HPDE6-E6E7 (cell line): ENCODE data around the gene SLC51A.
"Not testable (repeated sequence)": the region's sequence is repeated elsewhere in the genome, so short reads cannot be mapped to it uniquely, and the experiment has no call there.

Source experiments
- DNase-seq: peaks from one replicate; pipeline ENCODE4 v3.0.0; 2011; ENCODE audit warnings: missing footprints; ENCODE audit errors: extremely low spot score

Gene SLC51A

GRCh38 chr3:196216089-196216564, at the start of gene SLC51A:
SLC51A (plus strand) TSS chr3:196216534; CDS start chr3:196216713, 179 bp downstream.
- DNase-seq, result no peak

GRCh38 chr3:196166741-196167140, 49.6 kb upstream of the SLC51A start:
- no peak for DNase-seq

- DNase-seq, result no peak
Measured at GRCh38 chr3:196168808-196169391, 47.4 kb upstream of the SLC51A start.

- DNase-seq, result no peak
Measured at GRCh38 chr3:196169836-196170240, 46.5 kb upstream of the SLC51A start.

- DNase-seq, result not testable (repeated sequence)
Measured at GRCh38 chr3:196170296-196170695, 46.0 kb upstream of the SLC51A start.

- DNase-seq, result no peak
Measured at GRCh38 chr3:196174652-196175051, 41.7 kb upstream of the SLC51A start.

- no peak for DNase-seq
Measured at GRCh38 chr3:196175116-196175625, 41.2 kb upstream of the SLC51A start.

- no peak for DNase-seq
Measured at GRCh38 chr3:196175722-196176121, 40.6 kb upstream of the SLC51A start.

GRCh38 chr3:196177567-196177966, 38.8 kb upstream of the SLC51A start:
- DNase-seq, result no peak

- DNase-seq, result no peak
Measured at GRCh38 chr3:196177967-196178366, 38.4 kb upstream of the SLC51A start.

- no peak for DNase-seq
Measured at GRCh38 chr3:196178993-196179379, 37.3 kb upstream of the SLC51A start.

- peak; percentile 71 for DNase-seq
Measured at GRCh38 chr3:196179380-196180308, 36.7 kb upstream of the SLC51A start.

GRCh38 chr3:196180346-196180745, 36.0 kb upstream of the SLC51A start:
- no peak for DNase-seq

GRCh38 chr3:196181127-196181546, 35.2 kb upstream of the SLC51A start:
- DNase-seq, result no peak

- not testable (repeated sequence) for DNase-seq
Measured at GRCh38 chr3:196184169-196184432, 32.2 kb upstream of the SLC51A start.

- no peak for DNase-seq
Measured at GRCh38 chr3:196184881-196185280, 31.5 kb upstream of the SLC51A start.

GRCh38 chr3:196186651-196187573, 29.4 kb upstream of the SLC51A start:
- no peak for DNase-seq

GRCh38 chr3:196189566-196190347, 26.6 kb upstream of the SLC51A start:
- DNase-seq, result no peak

GRCh38 chr3:196192036-196192523, 24.3 kb upstream of the SLC51A start:
- DNase-seq, result no peak

- no peak for DNase-seq
Measured at GRCh38 chr3:196192524-196193051, 23.7 kb upstream of the SLC51A start.
